ENCODE data around the gene BANP. TPM values are rescaled to one million over a fixed set of nuclear protein-coding genes. Genes with fewer than 3 reads are reported as not detected.
"Not testable (repeated sequence)": the region's sequence is repeated elsewhere in the genome, so short reads cannot be mapped to it uniquely, and the experiment has no call there.

BANP gene
- total RNA-seq, 3 donors from 2014 or later (not counting 1 experiment from before 2014, with no cell fraction given): 88.8 to 117 (median 117) TPM

GRCh38 chr16:88103011-88103410 is 151.8 kb downstream of the BANP start:
- peaks cover 7 to 16% of the 10 kb centered on the region in 2 donors for H3K27me3 Mint-ChIP-seq (ENCODE audit: low read depth in 2 of 2)
- no peak overlapping the region for H3K27ac Mint-ChIP-seq
- H3K27me3 ChIP-seq (ENCODE audit: control insufficient read depth, insufficient read depth, low read length): no peaks in the 10 kb centered on the region
- H3K36me3 Mint-ChIP-seq: no peaks in the 10 kb centered on the region
- no peak overlapping the region for H3K4me3 ChIP-seq (ENCODE audit: low read length)
- no peaks in the 10 kb centered on the region for H3K4me1 ChIP-seq (ENCODE audit: control insufficient read depth, insufficient read depth, low read length)
- no peaks in the 10 kb centered on the region for H3K4me1 Mint-ChIP-seq
- H3K9me3 Mint-ChIP-seq: no peaks in the 10 kb centered on the region
- DNase-seq (no peak), ATAC-seq (no peak)
- no peak for TF ChIP-seq CTCF (IDR thresholded peaks at IDR 0.05)
- H3K36me3 ChIP-seq (ENCODE audit: control insufficient read depth, insufficient read depth, low read length): no peaks in the 10 kb centered on the region
- no peaks in the 10 kb centered on the region for H3K9me3 ChIP-seq (ENCODE audit: control insufficient read depth, insufficient read depth, low read length)
- H3K4me3 Mint-ChIP-seq: no peak overlapping the region
- WGBS (ENCODE audit: insufficient coverage): 87% methylated on average over 15 of the region's 15 CpGs
- H3K27ac ChIP-seq (ENCODE audit: low read length): no peak overlapping the region
- intact Hi-C loops (cut with micrococcal nuclease): no loop called here

- Histone ChIP-seq H3K27ac (ENCODE audit: low read length) (no peak overlapping the region), H3K4me3 (ENCODE audit: low read length) (no peak overlapping the region), H3K36me3 (ENCODE audit: control insufficient read depth, insufficient read depth, low read length) (no peaks in the 10 kb centered on the region), H3K4me1 (ENCODE audit: control insufficient read depth, insufficient read depth, low read length) (no peaks in the 10 kb centered on the region), H3K9me3 (ENCODE audit: control insufficient read depth, insufficient read depth, low read length) (no peaks in the 10 kb centered on the region), H3K27me3 (ENCODE audit: control insufficient read depth, insufficient read depth, low read length) (no peaks in the 10 kb centered on the region)
- Mint-ChIP-seq H3K27me3 (ENCODE audit: low read depth in 2 of 2) (peaks cover 7 to 12% of the 10 kb centered on the region in 2 donors), H3K4me3 (no peak overlapping the region), H3K27ac (no peak overlapping the region), H3K36me3 (no peaks in the 10 kb centered on the region), H3K9me3 (no peaks in the 10 kb centered on the region), H3K4me1 (no peaks in the 10 kb centered on the region)
- ATAC-seq: no peak
- TF ChIP-seq CTCF (IDR thresholded peaks at IDR 0.05): no peak
- intact Hi-C loops (cut with micrococcal nuclease): no loop called here
- no peak for DNase-seq
- WGBS (ENCODE audit: insufficient coverage): 86% methylated on average over 28 of the region's 28 CpGs
Measured at GRCh38 chr16:88103581-88104188, 152.5 kb downstream of the BANP start.

GRCh38 chr16:88104363-88104762 is 153.1 kb downstream of the BANP start:
- intact Hi-C loops (cut with micrococcal nuclease): not testable (repeated sequence)

GRCh38 chr16:88105574-88106140 is 154.4 kb downstream of the BANP start:
- not testable (repeated sequence) for H3K4me3 Mint-ChIP-seq

More at GRCh38 chr16:88104363-88104762, 153.1 kb downstream of the BANP start:
- H3K4me1 ChIP-seq (ENCODE audit: control insufficient read depth, insufficient read depth, low read length); H3K4me1 Mint-ChIP-seq; H3K9me3 ChIP-seq (ENCODE audit: control insufficient read depth, insufficient read depth, low read length); H3K4me3 Mint-ChIP-seq; H3K36me3 Mint-ChIP-seq; H3K36me3 ChIP-seq (ENCODE audit: control insufficient read depth, insufficient read depth, low read length); H3K27ac ChIP-seq (ENCODE audit: low read length); H3K9me3 Mint-ChIP-seq; H3K27ac Mint-ChIP-seq; DNase-seq; H3K4me3 ChIP-seq (ENCODE audit: low read length); H3K27me3 Mint-ChIP-seq (ENCODE audit: low read depth in 2 of 2); ATAC-seq; H3K27me3 ChIP-seq (ENCODE audit: control insufficient read depth, insufficient read depth, low read length): not testable (repeated sequence)
- 90% methylated on average over 17 of the region's 17 CpGs for WGBS (ENCODE audit: insufficient coverage)

GRCh38 chr16:88106566-88106965 is 155.3 kb downstream of the BANP start:
- DNase-seq; H3K4me3 Mint-ChIP-seq; H3K27me3 ChIP-seq (ENCODE audit: control insufficient read depth, insufficient read depth, low read length); H3K27me3 Mint-ChIP-seq (ENCODE audit: low read depth in 2 of 2); H3K36me3 ChIP-seq (ENCODE audit: control insufficient read depth, insufficient read depth, low read length); intact Hi-C loops (cut with micrococcal nuclease); H3K9me3 Mint-ChIP-seq; H3K27ac Mint-ChIP-seq; H3K36me3 Mint-ChIP-seq; H3K4me1 ChIP-seq (ENCODE audit: control insufficient read depth, insufficient read depth, low read length); H3K4me3 ChIP-seq (ENCODE audit: low read length); H3K27ac ChIP-seq (ENCODE audit: low read length); ATAC-seq; H3K9me3 ChIP-seq (ENCODE audit: control insufficient read depth, insufficient read depth, low read length); H3K4me1 Mint-ChIP-seq: not testable (repeated sequence)
- WGBS (ENCODE audit: insufficient coverage): 89% methylated on average over 12 of the region's 12 CpGs

More at GRCh38 chr16:88105574-88106140, 154.4 kb downstream of the BANP start:
- H3K9me3 Mint-ChIP-seq; H3K4me1 ChIP-seq (ENCODE audit: control insufficient read depth, insufficient read depth, low read length); H3K4me3 ChIP-seq (ENCODE audit: low read length); H3K27me3 Mint-ChIP-seq (ENCODE audit: low read depth in 2 of 2); H3K36me3 Mint-ChIP-seq; intact Hi-C loops (cut with micrococcal nuclease); H3K36me3 ChIP-seq (ENCODE audit: control insufficient read depth, insufficient read depth, low read length); H3K27ac ChIP-seq (ENCODE audit: low read length); DNase-seq; H3K27ac Mint-ChIP-seq; ATAC-seq; H3K4me1 Mint-ChIP-seq; H3K9me3 ChIP-seq (ENCODE audit: control insufficient read depth, insufficient read depth, low read length); H3K27me3 ChIP-seq (ENCODE audit: control insufficient read depth, insufficient read depth, low read length): not testable (repeated sequence)
- WGBS (ENCODE audit: insufficient coverage): 87% methylated on average over 7 of the region's 7 CpGs
